HL-60/S4 (cell line): ENCODE measurements around the gene CCL11.

Experiments
- in situ Hi-C: fragments of 300-500 bp; cut with MboI; formaldehyde crosslinking; loops from 2 replicates; pipeline ENCODE4 v1.14.3; 2022; ENCODE audit warnings: low sequenced_read_pairs

The CCL11 gene

GRCh38 chr17:34285286-34285792 is at the start of gene CCL11:
TSS of gene CCL11 (plus strand) at chr17:34285742. CDS start at chr17:34285809, 67 bp downstream.
- in situ Hi-C loops: no loop called here

GRCh38 chr17:34236281-34236892 is 49.2 kb upstream of the CCL11 start:
- in situ Hi-C loops: no loop called here

- in situ Hi-C loops: no loop called here
Observed at GRCh38 chr17:34237458-34237857, 48.1 kb upstream of the CCL11 start.

- in situ Hi-C loops: no loop called here
Observed at GRCh38 chr17:34241062-34241461, 44.5 kb upstream of the CCL11 start.

GRCh38 chr17:34242587-34243363 is 42.8 kb upstream of the CCL11 start:
- in situ Hi-C loops: no loop called here

- in situ Hi-C loops: no loop called here
Observed at GRCh38 chr17:34243364-34244320, 41.9 kb upstream of the CCL11 start.

- in situ Hi-C loops: loop anchor here (5.0 kb wide), 1 partner anchor 43 kb away; no protein-coding TSS in a partner anchor
Observed at GRCh38 chr17:34245351-34245905, 40.1 kb upstream of the CCL11 start.

- in situ Hi-C loops: loop anchor here (5.0 kb wide), 1 partner anchor 44 kb away; no protein-coding TSS in a partner anchor
Observed at GRCh38 chr17:34246446-34246845, 39.1 kb upstream of the CCL11 start.

- in situ Hi-C loops: loop anchor here (5.0 kb wide), 1 partner anchor 45 kb away; no protein-coding TSS in a partner anchor
Observed at GRCh38 chr17:34246881-34247280, 38.7 kb upstream of the CCL11 start.

GRCh38 chr17:34248511-34249024 is 37.0 kb upstream of the CCL11 start:
- in situ Hi-C loops: loop anchor here (5.0 kb wide), 1 partner anchor 46 kb away; no protein-coding TSS in a partner anchor

- in situ Hi-C loops: loop anchor here (5.0 kb wide), 1 partner anchor 47 kb away; no protein-coding TSS in a partner anchor
Observed at GRCh38 chr17:34249061-34249460, 36.5 kb upstream of the CCL11 start.

GRCh38 chr17:34249478-34249877 is 36.1 kb upstream of the CCL11 start:
- in situ Hi-C loops: loop anchor here (5.0 kb wide), 1 partner anchor 47 kb away; no protein-coding TSS in a partner anchor

GRCh38 chr17:34251186-34251585 is 34.4 kb upstream of the CCL11 start:
- in situ Hi-C loops: no loop called here

- in situ Hi-C loops: no loop called here
Observed at GRCh38 chr17:34252095-34252443, 33.5 kb upstream of the CCL11 start.

GRCh38 chr17:34252444-34253138 is 33.0 kb upstream of the CCL11 start:
- in situ Hi-C loops: no loop called here

GRCh38 chr17:34253139-34253525 is 32.4 kb upstream of the CCL11 start:
- in situ Hi-C loops: no loop called here

GRCh38 chr17:34254146-34254545 is 31.4 kb upstream of the CCL11 start:
- in situ Hi-C loops: no loop called here

- in situ Hi-C loops: no loop called here
Observed at GRCh38 chr17:34254651-34255380, 30.7 kb upstream of the CCL11 start, which contains the start of gene CCL2. TSS of gene CCL2 (plus strand) at chr17:34255285. CDS start at chr17:34255350, 65 bp downstream.

GRCh38 chr17:34255381-34255732 is 30.2 kb upstream of the CCL11 start:
- in situ Hi-C loops: no loop called here
